T1000 (cell line): ENCODE results near the gene TNFAIP8.
A peak's percentile ranks its signal among the peaks of the same experiment; 100 is the strongest.
"Not testable (repeated sequence)": the region's sequence is repeated elsewhere in the genome, so short reads cannot be mapped to it uniquely, and the experiment has no call there.

Experiments used
- DNase-seq: peaks from one replicate; lab custom pipeline; 2025; ENCODE audit warnings: mixed read lengths; lab: John Stamatoyannopoulos, UW

TNFAIP8 gene

DNA sequence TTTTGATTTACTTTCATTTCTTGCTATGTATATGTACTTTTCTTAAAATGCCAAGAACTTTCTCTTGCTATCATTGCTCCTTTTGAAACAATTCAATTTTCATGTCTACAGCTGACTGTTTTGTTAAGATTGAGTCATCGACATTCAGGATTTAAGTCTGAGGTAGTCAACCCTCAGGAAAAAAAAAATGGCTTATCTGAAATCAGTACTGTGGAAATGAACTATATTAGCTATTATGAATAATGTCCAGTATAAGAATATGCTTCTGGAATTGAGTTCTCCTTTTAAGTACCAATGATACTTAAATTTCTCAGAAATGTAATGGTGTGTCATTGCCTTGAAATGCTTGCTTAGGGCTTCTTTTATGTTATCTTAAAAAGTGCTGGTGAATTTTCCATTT, 37.9 kb downstream of the TNFAIP8 start:
- no peak for DNase-seq

DNA sequence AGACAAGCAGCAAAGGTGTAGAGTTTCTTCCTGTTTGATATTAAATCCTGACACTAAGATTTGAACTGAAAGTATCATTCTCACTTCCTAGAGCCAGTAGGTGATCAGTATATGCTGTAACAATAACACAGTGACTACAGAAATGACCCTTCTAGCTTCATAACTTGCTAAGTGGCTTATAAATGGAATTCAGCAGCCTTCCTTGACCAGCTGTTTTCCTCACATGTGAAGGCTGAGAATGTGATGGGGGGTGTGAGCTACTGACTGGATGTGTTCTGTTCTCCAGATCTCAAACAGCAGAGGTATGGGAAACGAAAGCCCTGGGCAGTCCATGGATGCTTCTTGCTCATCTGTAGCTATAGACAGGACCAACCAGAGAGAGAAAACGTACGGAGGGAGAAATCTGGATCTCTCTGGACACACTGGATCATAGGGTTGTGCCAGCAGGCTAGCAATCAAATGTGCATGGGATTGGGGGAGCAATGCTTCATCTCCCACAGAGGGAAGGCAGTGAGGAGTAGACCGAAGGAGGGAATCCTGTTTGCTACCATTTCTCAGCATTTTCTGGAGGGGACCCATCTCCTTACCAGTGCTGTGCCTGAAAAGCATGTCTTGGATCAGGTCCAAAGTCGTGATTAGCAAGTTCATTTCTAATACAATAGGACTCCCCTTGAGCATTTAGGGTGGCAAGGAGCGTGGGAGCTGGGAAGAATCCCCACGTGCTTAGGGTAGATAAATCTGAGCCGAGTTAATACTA, 39.4 kb downstream of the TNFAIP8 start:
- no peak for DNase-seq

- no peak for DNase-seq
Observed at GRCh38 chr5:119396030-119396664, 40.3 kb downstream of the TNFAIP8 start.

- no peak for DNase-seq
Observed at GRCh38 chr5:119397518-119398380, 41.9 kb downstream of the TNFAIP8 start.

- no peak for DNase-seq
Observed at GRCh38 chr5:119398727-119399466, 43.1 kb downstream of the TNFAIP8 start.

DNA sequence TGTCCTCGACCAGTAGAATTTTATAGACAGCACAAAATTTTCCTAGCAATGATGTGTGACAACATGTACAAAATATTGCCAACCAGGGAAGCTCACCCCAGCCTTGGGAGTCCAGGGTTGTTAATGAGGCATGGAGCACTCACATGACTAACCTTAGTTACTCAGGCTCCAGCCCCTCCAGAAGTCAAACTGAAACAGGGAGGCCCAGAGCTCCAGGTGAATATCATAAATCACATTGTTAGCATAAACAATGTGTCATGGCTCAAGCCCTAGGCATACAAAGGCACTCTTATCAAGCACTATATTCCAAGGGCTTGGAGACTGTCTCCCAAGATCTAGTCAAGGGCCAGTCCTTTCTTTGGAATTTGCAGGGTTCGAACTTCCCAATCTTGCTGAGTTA, 44.4 kb downstream of the TNFAIP8 start:
- no peak for DNase-seq

DNA sequence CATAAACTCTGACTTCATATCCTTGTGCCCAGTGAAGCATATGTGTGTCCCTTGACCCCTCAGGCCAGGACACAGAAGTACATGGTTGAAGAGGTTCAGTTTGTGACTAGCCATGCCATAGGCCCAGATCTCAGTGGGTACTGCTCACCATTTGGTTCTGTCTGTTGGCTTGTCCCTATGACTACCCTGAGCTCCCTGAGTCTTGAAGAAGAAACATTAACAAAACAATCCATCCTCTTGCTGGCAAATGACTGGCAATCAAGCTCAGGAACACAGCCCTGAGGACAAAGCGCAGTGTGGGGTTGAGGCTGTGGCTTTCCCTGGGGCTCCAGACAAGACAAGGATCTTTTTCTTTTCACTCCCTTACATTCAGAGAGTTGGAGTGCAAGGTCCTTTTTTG, 46.3 kb downstream of the TNFAIP8 start:
- no peak for DNase-seq

DNA sequence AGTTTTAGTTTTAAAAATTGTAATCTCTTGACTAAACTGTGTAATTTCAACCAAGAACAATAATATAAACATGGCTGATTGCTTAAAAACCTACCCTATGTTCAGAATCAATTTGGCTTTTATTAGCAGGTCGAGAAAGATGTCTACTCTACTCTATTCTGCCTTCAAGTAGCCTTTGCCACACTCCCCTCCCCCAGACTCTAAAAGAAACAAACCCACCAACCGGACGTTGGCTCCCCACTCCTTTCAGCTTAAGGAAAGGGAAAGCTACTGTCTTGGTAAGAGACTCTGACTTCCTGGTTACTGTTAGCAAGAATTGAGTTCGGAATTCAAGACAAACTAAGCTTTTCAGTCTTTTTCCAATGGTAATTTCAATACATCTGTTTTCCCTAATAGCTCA, 46.7 kb downstream of the TNFAIP8 start:
- no peak for DNase-seq

DNA sequence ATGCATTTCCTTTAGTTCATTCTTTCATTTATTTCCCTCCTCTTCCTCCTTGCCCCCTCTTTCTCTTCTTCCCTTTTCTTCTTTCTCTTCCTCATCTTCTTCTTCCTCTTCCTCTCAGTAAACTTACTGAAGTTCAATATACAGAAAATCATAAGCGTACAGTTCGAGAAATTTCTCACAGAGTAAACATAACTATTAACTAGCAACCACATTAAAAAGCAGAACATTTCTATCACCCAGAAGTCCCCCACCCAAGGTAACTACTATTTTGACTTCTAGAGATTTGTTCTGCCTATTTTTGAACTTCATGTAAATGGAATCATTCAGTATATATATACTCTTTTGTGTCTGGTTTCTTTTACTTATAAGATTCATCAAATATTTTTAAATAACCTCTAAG, 48.2 kb downstream of the TNFAIP8 start:
- no peak for DNase-seq

GRCh38 chr5:119405419-119405818, 49.6 kb downstream of the TNFAIP8 start:
- no peak for DNase-seq

- no peak for DNase-seq
Observed at GRCh38 chr5:119406551-119407110, 50.8 kb downstream of the TNFAIP8 start.

- DNase-seq, result no peak
Observed at GRCh38 chr5:119409235-119409815, 53.5 kb downstream of the TNFAIP8 start.

- DNase-seq, result no peak
Observed at GRCh38 chr5:119410448-119411159, 54.8 kb downstream of the TNFAIP8 start.

DNA sequence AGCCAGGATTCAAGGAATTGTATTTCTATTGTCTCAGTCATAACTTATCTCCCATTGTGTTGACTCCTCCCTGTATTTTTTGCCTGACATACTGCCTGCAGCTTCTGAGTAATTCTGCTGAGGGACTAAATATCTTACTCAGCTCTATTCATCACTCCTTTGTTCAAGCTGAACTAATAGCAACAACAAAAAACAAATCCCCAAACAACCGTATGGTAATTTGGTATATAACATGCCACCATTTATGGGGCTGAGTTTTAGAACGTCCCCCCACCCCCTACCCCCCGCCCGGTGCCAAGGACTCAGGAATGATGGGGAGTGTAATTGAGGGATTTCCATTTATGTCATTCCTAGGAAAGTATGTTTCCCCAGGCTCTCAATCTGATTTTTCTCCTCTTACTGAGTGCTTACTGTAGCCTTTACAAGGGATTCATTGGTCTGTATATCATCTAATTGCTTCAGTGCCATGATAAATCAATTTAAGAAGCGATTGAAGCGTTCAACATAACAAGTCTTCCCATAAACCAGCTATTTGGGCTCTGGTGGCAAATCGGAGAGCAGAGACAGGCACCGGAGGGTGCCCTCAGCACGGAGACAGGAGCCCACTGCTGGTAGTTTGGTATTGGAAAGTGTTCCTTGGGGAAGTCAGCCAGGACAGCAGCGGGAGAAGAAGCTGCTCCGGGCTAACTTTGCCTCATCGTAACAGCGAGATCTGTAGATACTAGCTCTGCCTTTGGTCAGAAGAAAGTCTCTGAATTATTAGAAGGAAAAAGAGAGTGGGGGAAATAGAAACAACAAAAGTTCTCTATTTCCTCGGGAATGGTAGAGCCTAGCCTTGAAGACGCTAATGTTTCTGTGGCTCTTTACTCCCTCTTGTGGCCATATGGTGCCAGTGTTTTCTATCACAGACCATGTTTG, 55.8 kb downstream of the TNFAIP8 start:
- peak; percentile 48 for DNase-seq

DNA sequence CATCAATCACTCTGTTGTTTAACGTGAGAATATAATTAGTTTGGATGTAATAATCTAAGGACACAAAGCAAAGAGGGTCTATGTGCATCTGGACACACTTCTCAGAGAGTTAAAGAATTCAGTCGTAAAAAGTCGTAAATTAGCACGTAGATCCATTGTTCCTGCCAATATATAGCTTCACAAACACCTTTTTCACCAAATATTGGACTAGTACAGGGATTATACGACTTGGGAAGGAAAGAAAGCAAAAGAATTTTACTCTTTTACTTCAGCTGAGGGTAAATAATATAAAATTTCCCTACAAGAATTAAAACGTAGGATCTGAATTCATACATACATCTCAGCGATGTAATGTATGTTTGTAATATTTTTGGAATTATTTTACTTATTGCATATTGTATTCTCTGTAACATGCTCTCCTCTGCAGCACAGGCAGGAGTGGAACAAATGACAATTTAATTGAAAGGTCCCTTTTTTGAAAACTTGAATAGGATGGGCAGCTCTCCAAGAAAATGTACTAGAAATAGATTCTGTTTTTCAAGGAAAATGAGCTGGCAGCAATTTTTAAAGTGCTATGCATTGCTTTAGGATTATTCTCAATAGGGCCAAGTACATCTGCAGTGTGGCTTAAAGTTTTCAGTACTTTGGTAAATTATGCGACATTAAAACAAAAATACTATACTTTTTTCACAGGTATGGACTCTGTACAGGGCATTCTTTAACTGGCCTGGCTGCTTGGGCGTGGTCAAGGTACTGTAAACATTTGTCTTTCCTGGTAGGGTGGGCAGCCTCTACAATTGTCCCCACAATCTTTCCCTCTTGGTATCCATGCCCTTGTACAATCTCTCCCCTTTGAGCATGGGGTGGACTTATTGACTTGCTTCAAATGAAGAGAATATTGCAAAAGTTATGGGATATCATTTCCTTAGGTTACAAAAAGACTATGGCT, 56.7 kb downstream of the TNFAIP8 start:
- DNase-seq, result no peak

DNA sequence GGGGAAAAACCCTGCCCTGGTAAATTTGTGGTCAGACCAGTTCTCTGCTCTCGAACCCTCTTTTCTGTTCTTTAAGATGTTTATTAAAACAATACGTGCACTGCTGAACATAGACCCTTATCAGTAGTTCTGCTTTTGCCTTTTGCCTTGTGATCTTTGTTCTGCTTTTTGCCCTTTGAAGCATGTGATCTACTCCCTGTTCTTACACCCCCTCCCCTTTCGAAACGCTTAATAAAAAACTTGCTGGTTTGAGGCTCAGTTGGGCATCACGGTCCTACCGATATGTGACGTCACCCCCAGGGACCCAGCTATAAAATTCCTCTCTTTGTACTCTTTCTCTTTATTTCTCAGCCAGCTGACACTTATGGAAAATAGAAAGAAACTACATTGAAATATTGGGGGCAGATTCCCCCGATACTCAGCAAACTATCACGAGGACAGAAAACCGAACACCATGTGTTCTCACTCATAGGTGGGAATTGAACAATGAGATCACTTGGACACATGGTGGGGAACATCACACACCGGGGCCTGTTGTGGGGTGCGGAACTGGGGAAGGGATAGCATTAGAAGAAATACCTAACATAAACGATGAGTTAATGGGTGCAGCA, 58.4 kb downstream of the TNFAIP8 start:
- not testable (repeated sequence) for DNase-seq

- no peak for DNase-seq
Observed at GRCh38 chr5:119417891-119418605, 62.2 kb downstream of the TNFAIP8 start.
